ENCODE data around the gene PPP2R2C. TPM values are rescaled to one million over a fixed set of nuclear protein-coding genes. Genes with fewer than 3 reads are reported as not detected.

PPP2R2C gene
- total RNA-seq, 1 experiment from 2014 or later: 8.1 TPM

DNA sequence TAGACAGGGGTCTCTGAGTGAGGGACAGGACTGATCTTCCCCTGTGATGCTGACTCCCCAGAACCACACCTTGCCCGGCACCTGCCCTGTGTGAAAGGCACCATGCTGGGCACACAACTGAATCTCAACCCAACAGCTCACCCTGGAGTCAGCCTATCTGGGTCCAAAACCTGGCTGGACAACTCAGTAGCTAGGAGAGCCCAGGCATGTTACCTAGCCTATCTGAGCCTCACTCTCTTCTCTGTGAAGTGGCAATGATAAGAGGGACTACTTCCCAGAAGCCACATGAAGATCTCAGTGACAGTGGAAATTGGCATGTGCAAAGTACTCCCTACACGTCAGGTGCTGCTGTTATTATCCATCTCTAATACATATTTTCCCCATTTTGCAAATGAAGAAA is 44.8 kb upstream of the PPP2R2C start:
- Histone ChIP-seq H2BK120ac (ENCODE audit: low read depth, low read length, poor library complexity, severe bottlenecking) (no peak overlapping the region), H2BK5ac (ENCODE audit: insufficient read length, low read length) (no peak overlapping the region), H3K4me1 (ENCODE audit: insufficient read depth, low read length) (no peaks in the 10 kb centered on the region), H3T11ph (ENCODE audit: low read length) (no peak overlapping the region), H2BK20ac (ENCODE audit: low read depth, low read length, poor library complexity, severe bottlenecking) (no peak overlapping the region), H3K18ac (ENCODE audit: insufficient read length, low read depth, low read length) (no peak overlapping the region), H3K27me3 (ENCODE audit: insufficient read depth, low read length) (no peaks in the 10 kb centered on the region), H2BK15ac (ENCODE audit: low read depth, low read length) (no peak overlapping the region), H4K20me1 (ENCODE audit: control insufficient read depth, insufficient read depth, insufficient read length) (no peaks in the 10 kb centered on the region), H3K23ac (ENCODE audit: insufficient read length, low read depth, low read length) (no peak overlapping the region), H2AK5ac (ENCODE audit: insufficient read length, low read length) (no peak overlapping the region), H3K4ac (ENCODE audit: low read depth, low read length) (no peak overlapping the region), H2BK12ac (ENCODE audit: insufficient read length, low read depth, low read length) (no peak overlapping the region), H3K9ac (ENCODE audit: extremely low read depth, insufficient read length, low read length) (no peak overlapping the region), H3K79me2 (ENCODE audit: insufficient read depth, low read length) (no peaks in the 10 kb centered on the region), H3K23me2 (ENCODE audit: insufficient read length, low read depth, low read length, poor library complexity, severe bottlenecking) (no peaks in the 10 kb centered on the region), H3K27ac (ENCODE audit: insufficient read length, low read depth, low read length) (no peak overlapping the region), H3K79me1 (ENCODE audit: insufficient read depth, low read depth, low read length, poor library complexity, severe bottlenecking) (no peaks in the 10 kb centered on the region), H4K5ac (ENCODE audit: insufficient read length, low read depth, low read length) (no peak overlapping the region), H3K4me2 (ENCODE audit: insufficient read depth, insufficient read length, low read length) (no peak overlapping the region), H4K8ac (replicated peaks; ENCODE audit: insufficient read length, low read depth, low read length) (no peak overlapping the region), H3K56ac (ENCODE audit: insufficient read length, low read depth, low read length) (no peak overlapping the region), H4K91ac (ENCODE audit: insufficient read length, low read depth, low read length) (no peak overlapping the region), H2AFZ (ENCODE audit: low read length) (no peak overlapping the region), H3K14ac (ENCODE audit: insufficient read depth, low read length) (no peak overlapping the region), H3K9me3 (ENCODE audit: control insufficient read depth, low read depth, low read length) (no peaks in the 10 kb centered on the region)
- H3K36me3 Mint-ChIP-seq (ENCODE audit: insufficient read depth in 1 of 3, low read depth in 3 of 3): no peaks in the 10 kb centered on the region; a peak in 1 of 7 replicates
- peaks cover 4% of the 10 kb centered on the region for H3K27me3 Mint-ChIP-seq (ENCODE audit: low read depth)
- WGBS (ENCODE audit: extremely low coverage, insufficient read length, low lambda C conversion rate): no CpG with 5 or more reads among the region's 2 CpGs
- H3K9me3 Mint-ChIP-seq: peaks cover 0 to 8% of the 10 kb centered on the region in 2 experiments; a peak in 1 of 5 replicates
- TF ChIP-seq, protein P1, sequence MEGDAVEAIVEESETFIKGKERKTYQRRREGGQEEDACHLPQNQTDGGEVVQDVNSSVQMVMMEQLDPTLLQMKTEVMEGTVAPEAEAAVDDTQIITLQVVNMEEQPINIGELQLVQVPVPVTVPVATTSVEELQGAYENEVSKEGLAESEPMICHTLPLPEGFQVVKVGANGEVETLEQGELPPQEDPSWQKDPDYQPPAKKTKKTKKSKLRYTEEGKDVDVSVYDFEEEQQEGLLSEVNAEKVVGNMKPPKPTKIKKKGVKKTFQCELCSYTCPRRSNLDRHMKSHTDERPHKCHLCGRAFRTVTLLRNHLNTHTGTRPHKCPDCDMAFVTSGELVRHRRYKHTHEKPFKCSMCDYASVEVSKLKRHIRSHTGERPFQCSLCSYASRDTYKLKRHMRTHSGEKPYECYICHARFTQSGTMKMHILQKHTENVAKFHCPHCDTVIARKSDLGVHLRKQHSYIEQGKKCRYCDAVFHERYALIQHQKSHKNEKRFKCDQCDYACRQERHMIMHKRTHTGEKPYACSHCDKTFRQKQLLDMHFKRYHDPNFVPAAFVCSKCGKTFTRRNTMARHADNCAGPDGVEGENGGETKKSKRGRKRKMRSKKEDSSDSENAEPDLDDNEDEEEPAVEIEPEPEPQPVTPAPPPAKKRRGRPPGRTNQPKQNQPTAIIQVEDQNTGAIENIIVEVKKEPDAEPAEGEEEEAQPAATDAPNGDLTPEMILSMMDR (conservative IDR thresholded peaks at IDR 0.05): no peak
- H3K27ac Mint-ChIP-seq: no peak overlapping the region
- no peaks in the 10 kb centered on the region for H3K4me1 Mint-ChIP-seq
- no peak for DNase-seq
- no peak overlapping the region for H3K4me3 Mint-ChIP-seq

Measured in H9 (cell line).